GM19238 (cell line): ENCODE data around the gene SESN2.
A peak's percentile ranks its signal among the peaks of the same experiment; 100 is the strongest.

Source experiments
- DNase-seq: peaks from one replicate; pipeline ENCODE4 v3.0.0; 2011; ENCODE audit warnings: low spot score; ENCODE audit not compliant: insufficient read length

The SESN2 gene

GRCh38 chr1:28282426-28283407 is 23.4 kb downstream of the SESN2 start:
- DNase-seq: no peak

- no peak for DNase-seq
Measured at GRCh38 chr1:28286111-28286510, 26.8 kb downstream of the SESN2 start.

GRCh38 chr1:28288487-28288886 is 29.2 kb downstream of the SESN2 start:
- DNase-seq: no peak

GRCh38 chr1:28290851-28291250 is 31.5 kb downstream of the SESN2 start:
- no peak for DNase-seq

- no peak for DNase-seq
Measured at GRCh38 chr1:28291711-28292110, 32.4 kb downstream of the SESN2 start.

GRCh38 chr1:28295936-28296335 is 36.6 kb downstream of the SESN2 start:
- no peak for DNase-seq

GRCh38 chr1:28296401-28297261 is 37.3 kb downstream of the SESN2 start:
- no peak for DNase-seq

- peak; percentile 32 for DNase-seq
Measured at GRCh38 chr1:28297826-28298225, 38.5 kb downstream of the SESN2 start.

GRCh38 chr1:28298438-28298837 is 39.1 kb downstream of the SESN2 start:
- no peak for DNase-seq

- no peak for DNase-seq
Measured at GRCh38 chr1:28301368-28302174, 42.3 kb downstream of the SESN2 start.

GRCh38 chr1:28302247-28302646 is 42.9 kb downstream of the SESN2 start:
- no peak for DNase-seq

GRCh38 chr1:28306301-28306949 is 47.1 kb downstream of the SESN2 start:
- DNase-seq: no peak

GRCh38 chr1:28308750-28309149 is 49.4 kb downstream of the SESN2 start:
- DNase-seq: no peak

- no peak for DNase-seq
Measured at GRCh38 chr1:28309702-28310101, 50.4 kb downstream of the SESN2 start.

- no peak for DNase-seq
Measured at GRCh38 chr1:28313702-28314546, 54.6 kb downstream of the SESN2 start.

GRCh38 chr1:28314547-28314941 is 55.2 kb downstream of the SESN2 start:
- no peak for DNase-seq

- no peak for DNase-seq
Measured at GRCh38 chr1:28317014-28317413, 57.7 kb downstream of the SESN2 start.

- DNase-seq: no peak
Measured at GRCh38 chr1:28322194-28322593, 62.9 kb downstream of the SESN2 start.

- DNase-seq: no peak
Measured at GRCh38 chr1:28323720-28324119, 64.4 kb downstream of the SESN2 start.

- DNase-seq: no peak
Measured at GRCh38 chr1:28326515-28326914, 67.2 kb downstream of the SESN2 start.
